ENCODE measurements around the gene FGGY.
"Not testable (repeated sequence)": the region's sequence is repeated elsewhere in the genome, so short reads cannot be mapped to it uniquely, and the experiment has no call there.

FGGY gene

GRCh38 chr1:59452559-59452958, 155.7 kb downstream of the FGGY start:
- no peak for DNase-seq

DNA sequence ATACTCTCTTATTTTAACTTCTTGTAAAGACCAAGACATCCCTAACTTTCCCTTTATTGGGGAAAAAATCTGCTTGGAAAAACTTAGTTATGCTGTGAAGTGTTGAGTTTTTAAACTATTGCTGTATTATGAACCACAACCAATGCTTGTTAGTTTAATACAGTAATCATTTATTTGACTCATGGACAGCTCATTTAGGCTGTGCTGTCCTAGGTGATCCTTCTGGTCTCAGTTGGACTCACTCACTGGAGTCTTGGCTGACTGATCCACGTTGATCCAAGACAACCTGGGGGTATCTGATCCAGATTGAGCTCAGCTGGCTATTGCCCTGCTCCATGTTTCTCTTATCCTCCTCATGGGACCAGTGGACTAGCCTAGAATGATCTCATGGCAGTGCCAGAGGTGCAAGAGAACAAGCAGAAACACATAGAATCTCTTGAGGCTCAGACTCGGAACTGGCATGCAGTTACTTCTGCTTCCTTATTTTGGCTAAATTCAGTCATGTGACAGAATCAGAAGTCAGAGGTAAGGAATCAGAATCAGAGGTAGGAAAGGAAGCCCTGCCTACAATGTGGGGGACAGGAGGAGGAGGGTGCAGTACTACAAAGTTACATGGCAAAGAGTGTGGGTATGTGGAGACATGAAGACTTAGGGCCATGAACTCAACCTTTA, 156.5 kb downstream of the FGGY start:
- no peak for DNase-seq

DNA sequence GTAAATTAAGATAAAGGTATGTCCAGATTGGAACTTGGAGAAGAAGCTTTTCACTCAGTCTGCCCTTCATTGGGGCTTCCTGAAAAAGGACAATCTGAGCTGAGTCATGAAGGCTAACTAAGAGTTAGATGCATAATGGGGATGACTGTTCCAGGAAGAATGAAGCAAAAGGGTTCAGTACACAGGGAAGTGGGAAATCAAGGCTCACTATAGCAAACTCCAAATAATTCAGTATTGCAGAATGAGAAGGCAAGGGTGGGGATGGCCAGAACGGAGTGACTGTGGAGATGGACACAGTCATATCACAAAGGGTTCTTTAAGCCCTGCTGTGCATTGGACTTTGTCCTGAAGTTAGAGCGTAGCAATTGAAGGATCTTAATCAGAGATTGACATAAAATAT, 158.3 kb downstream of the FGGY start:
- DNase-seq: no peak

- DNase-seq: no peak
These were observed 160.9 kb downstream of the FGGY start for GRCh38 chr1:59457786-59458185.

DNA sequence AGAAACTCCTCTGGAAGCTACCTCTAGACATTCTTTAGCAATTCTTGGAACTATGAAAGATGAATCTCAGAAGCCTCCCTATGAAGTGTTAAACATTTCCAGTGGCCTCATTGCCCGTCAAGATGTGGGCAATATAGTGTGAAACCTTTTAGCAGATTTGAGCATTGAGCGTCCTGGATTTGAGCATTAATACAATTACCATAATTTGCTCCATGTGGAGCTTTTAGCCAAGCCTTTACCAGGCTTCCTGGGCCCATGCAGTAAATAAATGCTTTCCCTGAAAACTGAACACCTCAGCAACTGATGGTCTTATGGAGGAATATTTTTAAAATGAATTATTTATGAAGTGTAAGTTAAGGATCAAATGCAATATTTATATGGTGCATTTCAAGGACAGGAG, 162.0 kb downstream of the FGGY start:
- no peak for DNase-seq

DNA sequence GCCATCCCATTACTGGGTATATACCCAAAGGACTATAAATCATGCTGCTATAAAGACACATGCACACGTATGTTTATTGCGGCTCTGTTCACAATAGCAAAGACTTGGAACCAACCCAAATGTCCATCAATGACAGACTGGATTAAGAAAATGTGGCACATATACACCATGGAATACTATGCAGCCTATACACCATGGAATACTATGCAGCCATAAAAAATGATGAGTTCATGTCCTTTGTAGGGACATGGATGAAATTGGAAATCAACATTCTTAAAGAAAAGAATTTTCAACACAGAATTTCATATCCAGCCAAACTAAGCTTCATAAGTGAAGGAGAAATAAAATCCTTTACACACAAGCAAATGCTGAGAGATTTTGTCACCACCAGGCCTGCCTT, 166.0 kb downstream of the FGGY start:
- DNase-seq: not testable (repeated sequence)

- not testable (repeated sequence) for DNase-seq
These were observed 168.6 kb downstream of the FGGY start for GRCh38 chr1:59465478-59465877.

DNA sequence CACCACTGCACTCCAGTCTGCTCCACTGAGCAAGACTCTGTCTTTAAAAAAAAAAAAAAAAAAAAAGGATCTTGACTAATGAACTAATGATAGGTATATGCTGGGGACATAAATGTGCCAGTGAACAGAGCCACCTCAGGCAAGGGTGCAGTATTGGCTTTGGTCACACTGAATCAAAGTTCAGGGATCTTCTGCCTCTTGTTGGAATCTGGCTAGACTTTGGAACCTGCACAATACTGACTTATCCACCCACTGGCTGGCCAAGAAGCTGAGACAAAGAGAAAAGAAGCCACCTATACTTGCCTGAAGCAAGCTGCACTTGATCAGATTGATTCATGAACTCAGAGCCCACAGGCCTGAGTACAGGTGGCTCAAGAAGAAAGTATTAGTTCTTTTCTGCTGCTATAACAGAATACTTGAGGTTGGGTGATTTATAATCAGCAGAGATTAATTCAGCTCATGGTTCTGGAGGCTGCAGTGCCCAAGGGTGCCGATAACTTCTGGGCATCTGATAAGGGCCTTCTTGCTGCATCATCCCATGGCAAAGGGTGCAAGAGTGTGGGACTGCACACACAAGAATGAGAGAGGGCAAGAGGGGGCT, 172.0 kb downstream of the FGGY start:
- no peak for DNase-seq

DNA sequence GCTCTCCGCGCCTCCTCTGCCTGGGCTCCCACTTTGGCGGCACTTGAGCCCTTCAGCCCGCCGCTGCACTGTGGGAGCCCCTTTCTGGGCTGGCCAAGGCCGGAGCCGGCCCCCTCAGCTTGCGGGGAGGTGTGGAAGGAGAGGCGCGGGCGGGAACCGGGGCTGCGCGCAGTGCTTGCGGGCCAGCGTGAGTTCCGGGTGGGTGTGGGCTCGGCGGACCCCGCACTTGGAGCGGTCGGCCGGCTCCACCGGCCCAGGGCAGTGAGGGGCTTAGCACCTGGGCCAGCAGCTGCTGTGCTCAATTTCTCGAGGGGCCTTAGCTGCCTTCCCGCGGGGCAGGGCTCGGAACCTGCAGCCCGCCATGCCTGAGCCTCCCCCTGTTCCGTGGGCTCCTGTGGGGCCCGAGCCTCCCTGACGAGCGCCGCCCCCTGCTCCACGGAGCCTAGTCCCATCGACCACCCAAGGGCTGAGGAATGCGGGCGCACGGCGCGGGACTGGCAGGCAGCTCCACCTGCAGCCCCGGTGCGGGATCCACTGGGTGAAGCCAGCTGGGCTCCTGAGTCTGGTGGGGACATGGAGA, 175.2 kb downstream of the FGGY start:
- DNase-seq: not testable (repeated sequence)

GRCh38 chr1:59473831-59474230, 176.9 kb downstream of the FGGY start:
- DNase-seq: no peak

GRCh38 chr1:59474496-59474895, 177.6 kb downstream of the FGGY start:
- no peak for DNase-seq

DNA sequence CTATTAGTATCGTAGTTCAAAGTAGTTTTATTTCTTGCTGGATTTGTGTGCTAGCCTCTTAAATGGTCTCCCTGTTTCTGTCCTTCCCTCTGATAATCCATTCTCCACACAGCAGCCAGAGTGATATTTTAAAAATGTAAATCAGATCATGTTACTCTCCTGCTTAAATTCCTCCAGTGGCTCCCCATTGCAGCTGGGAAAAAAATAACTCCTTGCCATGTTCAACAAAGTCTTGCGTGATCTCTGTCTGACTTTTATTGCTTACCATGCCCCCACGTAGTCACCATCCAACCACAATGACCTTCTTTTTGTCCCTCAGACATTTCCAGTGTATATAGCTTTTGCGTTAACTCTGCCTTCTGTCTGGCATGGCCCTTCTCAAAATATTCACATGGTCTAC, 178.8 kb downstream of the FGGY start:
- DNase-seq: no peak

GRCh38 chr1:59477286-59477685, 180.4 kb downstream of the FGGY start:
- DNase-seq: no peak

GRCh38 chr1:59477867-59478266, 181.0 kb downstream of the FGGY start:
- no peak for DNase-seq

GRCh38 chr1:59478822-59479221, 181.9 kb downstream of the FGGY start:
- DNase-seq: no peak

- no peak for DNase-seq
These were observed 183.4 kb downstream of the FGGY start for GRCh38 chr1:59480188-59480888.

- no peak for DNase-seq
These were observed 185.1 kb downstream of the FGGY start for GRCh38 chr1:59481881-59482505.

DNA sequence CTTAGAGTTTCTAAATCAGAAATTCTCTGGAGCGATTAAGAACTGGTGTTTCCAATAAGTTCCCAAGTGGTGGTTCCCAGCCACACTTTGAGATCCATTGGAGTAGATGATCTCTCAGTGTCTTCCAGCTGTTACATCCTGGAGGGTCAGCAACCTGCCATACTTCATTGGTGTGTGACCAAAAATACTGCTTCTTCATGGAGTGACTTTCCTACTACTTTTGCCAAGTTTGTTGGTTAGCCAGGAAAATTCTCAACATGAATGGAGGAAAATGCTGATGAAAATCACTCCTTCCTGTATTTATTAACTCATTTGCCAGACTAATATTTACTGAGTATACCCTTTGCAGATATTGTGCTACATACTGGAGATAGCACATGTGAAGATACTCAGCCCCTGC, 186.1 kb downstream of the FGGY start:
- DNase-seq: no peak

- no peak for DNase-seq
These were observed 187.2 kb downstream of the FGGY start for GRCh38 chr1:59484096-59484495.

DNA sequence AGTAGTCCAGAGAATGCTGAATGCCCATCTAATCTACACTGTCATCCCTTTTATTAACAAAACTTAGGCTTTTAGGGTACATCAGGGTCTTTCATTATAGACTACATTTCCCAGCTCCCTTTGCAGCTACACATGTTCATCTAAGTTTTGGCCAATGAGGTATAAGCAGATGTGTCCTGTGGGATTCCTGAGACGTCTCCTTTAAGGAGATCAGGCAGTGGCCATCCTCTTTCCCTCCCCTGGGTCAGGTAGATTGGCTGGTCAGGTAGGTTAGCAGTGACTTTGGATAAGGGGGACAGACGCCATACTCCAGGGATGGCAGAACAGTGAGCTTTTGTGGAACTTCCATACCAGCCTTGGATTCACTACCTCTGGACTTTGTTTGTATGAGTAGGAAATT, 188.3 kb downstream of the FGGY start:
- no peak for DNase-seq

GRCh38 chr1:59485949-59486348, 189.1 kb downstream of the FGGY start:
- DNase-seq: no peak

GRCh38 chr1:59486615-59487014, 189.7 kb downstream of the FGGY start:
- no peak for DNase-seq

- no peak for DNase-seq
These were observed 190.6 kb downstream of the FGGY start for GRCh38 chr1:59487335-59488031.
